Pulmonary artery endothelial cell (primary cell): ENCODE data around the gene RELN. TPM values are rescaled to one million over a fixed set of nuclear protein-coding genes. Genes with fewer than 3 reads are reported as not detected.

Source experiments
- DNase-seq: peaks from one replicate; pipeline ENCODE4 v3.0.0-alpha.2; 2011; ENCODE audit warnings: low read depth, low spot score
- total RNA-seq: library from RNA; depleted of rRNA; stranded (reverse); fragments of >200 nt; gene quantifications from 2 replicates; pipeline ENCODE4 v1.2.3, GENCODE V29; 2014

The RELN gene
- total RNA-seq, 1 donor from 2014 or later, result 7.9 TPM

DNA sequence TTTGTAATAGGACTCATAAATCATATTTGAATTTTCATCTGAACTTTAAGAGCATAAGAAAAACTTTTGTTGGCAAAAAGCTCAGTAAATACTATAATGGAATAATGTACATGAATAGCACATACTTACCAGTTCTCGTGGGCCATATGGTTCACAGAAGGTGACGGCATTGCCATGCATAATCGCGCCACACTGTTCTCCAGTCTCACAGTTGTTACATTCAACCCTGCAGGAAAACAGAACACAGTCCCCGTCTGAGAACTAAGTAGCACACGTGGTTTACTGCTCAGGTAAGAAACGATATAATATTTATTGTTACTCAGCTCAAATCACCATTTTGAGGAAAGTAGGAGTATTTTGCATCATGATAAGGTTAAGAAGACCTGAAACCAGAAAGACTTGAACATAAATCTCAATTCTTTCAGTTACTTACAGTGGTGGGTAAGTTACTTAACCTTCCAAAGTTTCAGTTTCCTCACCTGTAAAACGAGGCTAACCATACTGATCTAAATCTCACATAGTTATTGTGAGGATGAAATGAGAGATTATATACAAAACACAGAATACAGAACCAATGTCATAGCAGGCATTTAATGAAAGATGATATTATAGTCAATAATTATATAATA, 261.4 kb downstream of the RELN start:
- no peak for DNase-seq

DNA sequence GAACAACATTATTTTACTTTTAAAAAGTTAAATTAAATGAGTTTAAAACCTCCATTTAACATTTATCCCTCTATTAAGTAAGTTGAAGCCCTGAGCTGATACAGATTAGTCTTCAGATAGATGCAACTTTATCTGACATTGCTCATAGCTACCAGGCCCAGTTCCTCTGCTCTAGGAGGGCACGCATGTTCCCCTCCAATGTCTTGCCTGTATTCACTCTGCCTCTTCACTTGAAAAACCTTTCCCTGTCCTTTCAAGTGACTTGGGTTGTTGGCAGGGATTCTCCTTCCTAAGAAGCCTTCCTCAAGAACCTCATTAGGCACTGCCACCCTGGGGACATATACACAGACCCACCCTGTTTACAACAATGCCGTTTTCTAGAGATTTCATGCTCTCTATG, 270.4 kb downstream of the RELN start:
- no peak for DNase-seq

DNA sequence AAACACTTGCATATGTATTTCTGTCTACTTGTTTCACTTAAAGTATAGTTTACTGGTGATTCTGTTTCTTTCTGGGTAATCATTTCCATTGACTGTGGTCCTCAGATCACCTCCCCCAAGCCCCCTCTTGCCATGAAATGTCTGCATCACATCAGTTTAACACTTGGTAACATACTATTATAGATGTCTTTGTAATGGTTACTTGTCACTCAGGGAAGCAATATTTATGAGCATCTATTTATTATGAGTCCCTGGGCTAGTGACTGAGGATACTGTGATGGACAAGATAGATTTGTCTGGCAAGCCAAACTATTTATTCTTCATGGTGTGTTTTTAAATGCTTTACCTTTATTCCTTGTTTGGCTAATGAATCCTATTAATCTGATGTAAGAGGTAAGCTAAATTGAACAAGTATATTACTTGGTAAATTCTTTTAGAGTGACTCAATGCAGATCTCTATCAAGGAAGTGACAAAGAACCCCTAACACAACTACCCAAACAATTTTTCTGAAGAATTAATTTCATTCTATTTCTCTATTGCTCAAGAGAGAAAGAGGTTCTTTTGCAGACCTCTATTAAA, 270.9 kb downstream of the RELN start:
- DNase-seq, result peak; percentile 22

DNA sequence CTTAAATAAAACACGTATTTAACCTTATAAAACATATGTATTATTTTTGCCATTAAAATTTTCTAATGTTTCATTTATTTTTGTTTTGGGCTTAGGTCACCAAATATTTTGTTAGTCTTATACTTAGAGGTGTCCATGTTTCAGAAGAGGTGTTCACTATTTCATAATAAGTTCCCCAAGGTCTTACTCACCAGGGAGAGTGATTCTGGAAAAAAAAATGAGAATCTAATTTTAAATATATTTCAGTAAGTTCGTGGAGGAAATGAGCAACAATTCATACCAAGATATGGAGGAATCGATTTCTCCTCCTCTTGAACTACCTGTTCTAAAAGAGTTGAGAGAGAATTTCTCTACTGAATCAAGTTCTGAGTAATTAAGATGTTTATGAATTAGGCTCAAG, 271.9 kb downstream of the RELN start:
- DNase-seq, result no peak

DNA sequence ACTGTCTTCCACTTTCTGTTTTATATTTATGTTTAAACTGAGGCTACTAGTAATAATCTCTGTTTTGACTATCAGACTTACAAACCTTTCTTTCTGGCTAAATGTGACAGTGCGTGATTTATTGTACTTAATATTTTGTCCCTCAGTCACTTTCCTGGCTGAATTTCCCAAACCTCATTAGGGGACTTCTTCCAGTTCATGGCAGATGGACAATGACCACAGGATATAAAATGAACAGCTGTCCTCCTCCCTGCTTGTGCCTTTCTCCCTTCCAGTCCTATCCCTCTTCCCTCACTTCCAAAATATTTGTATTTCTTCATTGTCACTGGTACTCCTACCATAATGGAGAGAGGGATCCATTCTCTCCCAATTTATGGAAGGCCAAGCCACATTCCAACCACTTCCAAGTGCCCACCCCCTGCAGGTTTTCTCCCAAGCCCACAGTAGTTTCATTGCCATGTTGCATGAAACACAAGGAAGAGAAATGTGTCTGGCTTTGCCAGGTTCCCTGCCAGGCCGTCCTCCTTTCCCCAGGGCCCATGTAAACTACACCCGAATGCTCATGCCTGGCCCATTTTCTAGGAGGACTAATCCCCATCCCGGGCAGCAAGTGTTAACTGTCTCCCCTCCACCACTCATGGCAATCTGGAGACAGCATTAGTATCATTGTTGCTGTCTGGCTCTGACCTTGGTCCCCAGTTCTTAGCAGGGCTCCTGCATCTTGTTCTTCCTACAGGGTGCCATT, 273.9 kb downstream of the RELN start:
- DNase-seq, result no peak

DNA sequence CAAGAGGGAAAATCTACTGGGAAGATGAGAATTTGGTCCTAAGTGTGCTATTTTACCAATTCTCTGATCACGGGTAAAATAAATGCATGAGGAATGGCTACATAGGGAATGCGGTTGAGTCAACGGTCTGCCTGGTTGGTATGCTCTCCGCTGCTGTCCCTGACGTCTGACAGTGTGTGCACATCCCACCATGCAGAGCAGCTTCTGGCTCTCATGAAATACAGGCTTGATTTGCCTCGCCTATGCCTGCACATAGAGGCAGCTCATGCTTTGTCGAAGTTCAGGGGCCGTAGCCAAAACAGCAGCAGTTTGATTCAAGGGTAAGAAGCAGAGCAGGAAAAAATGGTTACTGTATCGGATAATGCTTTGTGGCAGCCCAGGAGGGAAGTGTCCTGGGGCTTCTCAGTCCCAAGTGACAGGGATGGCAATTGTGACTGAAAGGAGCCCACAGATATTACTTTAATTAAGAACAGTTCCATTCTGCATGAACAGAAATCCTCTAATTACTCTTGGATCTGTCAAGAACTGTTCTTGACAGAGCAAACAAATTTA, 275.0 kb downstream of the RELN start:
- no peak for DNase-seq

DNA sequence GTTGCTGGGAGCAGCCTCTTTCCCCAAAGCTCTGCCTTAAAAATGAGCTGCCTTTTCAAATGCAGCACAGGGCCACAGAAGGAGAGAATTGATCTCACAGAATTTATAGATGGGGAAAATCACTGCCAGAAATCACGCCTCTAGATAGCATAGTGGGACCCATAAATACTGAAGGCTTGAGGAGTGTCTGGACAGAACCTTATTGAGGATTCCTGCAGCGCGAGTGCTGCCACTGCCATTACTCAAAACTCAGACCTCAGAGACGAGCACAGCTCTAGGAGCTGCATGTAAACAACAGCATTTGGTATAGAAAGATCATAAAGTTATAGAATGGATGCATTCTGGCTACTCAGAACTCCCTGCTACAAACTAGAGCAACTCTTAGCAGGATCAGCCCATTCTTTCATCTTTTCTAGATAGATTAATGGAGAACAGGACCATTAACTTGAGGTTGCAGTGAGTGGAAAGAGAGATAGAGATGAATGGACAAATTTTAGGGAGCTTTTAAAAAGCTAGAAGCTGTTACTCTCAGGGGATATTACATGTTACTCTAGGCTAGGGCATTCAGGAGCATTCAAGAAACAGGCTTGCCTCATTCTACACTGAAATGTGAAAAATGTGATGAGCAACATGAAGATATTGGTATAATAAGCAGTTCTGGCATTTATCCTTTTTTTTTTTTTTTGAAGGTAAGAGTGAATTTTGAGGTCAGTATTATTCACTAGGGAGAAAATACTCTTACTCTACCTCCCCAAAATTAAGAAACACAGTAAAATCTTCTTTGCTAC, 276.3 kb downstream of the RELN start:
- DNase-seq, result no peak

DNA sequence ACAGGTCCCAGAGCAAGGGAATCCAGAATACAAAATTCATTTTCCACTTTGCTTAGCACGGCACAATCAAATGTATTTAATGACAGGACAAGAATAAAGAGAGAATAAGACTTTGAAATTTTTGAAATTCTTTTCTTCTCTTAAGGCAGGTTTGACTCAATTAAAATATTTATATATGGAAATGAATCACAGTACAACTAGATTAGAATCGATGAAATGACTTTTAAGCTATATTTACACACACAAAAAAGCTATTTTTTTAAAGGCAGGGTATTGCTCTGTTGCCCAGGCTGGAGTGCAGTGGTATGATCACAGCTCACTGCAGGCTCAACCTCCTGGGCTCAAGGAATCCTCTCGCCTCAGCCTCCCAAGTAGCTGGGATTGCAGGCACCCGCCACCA, 278.0 kb downstream of the RELN start:
- DNase-seq, result no peak

DNA sequence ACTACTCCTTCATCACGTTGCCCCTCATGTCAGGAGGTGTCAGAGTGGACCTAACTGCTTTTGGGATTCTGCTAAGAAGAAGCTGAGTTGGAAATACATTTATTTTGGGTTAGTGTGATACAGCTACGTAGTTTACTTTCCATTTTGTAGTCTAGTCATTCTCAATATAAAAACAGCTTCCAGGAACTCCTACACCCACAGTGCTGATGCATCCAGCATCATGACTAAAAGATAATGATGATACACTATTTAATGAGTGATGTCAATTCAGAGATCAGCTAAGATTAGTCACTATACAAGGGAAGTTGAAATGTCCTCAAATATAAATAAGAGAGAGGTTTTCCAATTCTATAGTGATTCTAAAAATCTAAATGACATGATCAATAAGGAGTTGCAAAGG, 279.2 kb downstream of the RELN start:
- no peak for DNase-seq

DNA sequence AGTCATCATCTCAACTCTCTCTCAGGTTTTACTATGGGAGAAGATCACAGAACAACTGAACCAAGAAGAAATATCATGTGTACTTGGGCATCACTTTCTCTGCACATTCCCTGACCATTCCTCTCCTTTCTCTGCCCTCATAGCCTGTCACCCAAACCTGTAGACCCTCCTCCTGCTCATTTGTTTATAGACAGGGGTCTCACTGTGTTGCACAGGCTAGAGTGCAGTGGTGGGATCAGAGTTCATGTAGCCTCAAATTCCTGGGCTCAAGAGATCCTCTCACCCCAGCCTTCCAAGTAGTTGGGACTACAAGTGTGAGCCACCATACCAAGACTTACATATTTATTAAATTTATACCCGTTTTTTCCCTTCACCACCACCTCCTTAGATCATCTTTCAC, 282.7 kb downstream of the RELN start:
- no peak for DNase-seq

DNA sequence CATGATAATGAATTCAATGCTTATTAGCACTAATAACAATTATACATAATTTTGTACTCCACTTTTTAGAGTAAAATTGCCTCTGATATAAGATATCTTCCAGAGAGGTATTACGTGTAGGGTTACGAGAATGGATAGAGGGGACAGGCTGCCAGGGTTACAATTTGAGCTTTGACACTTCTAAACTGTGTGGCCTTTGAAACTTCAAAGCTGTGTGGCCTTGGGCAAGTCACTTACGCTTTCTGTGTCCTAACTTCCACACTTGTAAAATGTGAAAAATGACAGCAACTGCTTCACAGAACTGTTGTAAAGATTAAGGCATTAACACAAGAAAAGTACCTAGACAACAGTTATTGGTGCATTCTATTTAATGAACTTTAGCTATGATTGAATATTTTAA, 283.9 kb downstream of the RELN start:
- DNase-seq, result no peak

DNA sequence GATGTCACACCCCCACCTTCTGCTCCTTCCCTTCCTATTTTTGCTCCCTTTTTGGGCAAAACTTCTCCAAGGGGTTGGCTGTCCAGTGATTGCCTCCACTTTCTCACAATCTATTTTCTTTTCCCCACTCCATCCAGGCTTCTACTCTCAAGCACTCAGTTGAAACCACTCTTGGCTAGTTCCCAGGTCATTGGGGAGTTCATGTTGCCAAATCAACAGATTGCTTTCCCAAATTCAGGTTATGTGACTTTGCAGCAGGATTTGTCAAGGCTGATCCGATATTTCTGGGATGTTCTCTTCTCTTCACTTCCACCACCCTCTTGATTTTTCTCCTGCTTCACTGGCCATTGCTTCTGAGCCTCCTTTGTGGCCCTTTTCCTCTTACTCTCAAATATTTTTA, 284.8 kb downstream of the RELN start:
- no peak for DNase-seq

DNA sequence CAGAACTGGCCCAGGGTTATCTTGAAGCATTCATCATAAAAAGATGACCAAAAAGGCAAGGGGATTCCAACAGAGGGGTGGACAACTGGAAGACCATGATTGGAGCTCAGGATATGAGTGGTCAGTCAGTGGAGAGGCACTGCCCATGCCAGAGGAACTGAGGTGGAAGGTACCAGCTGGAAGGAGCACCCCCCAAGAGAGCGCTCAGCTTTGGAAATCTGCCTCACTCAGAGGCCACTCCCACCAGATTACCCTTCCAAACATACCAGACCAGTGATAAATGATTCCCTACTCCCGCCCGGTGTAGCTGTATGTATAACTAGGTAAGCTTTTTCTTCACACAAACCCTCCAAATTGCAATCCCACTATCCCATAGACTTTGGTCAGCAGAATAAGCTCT, 286.5 kb downstream of the RELN start:
- no peak for DNase-seq

DNA sequence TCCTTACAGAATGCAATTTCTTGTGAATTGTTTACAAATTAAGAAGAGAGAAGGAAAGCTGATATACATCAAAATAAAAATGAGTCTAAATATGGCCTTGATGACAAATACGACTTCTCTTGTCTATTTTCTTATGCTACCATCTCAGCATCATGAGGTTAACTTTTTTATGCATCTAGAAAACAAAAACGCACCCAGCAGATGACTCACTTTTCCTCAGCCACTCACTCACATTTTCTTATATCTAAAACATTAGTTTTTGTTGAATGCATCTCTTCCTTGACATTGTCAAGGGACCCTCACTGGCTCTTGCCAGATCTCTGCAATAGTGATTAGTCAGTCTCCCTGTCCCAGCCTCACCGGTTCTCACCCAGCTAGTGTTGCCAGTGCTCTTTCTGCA, 287.0 kb downstream of the RELN start:
- no peak for DNase-seq

DNA sequence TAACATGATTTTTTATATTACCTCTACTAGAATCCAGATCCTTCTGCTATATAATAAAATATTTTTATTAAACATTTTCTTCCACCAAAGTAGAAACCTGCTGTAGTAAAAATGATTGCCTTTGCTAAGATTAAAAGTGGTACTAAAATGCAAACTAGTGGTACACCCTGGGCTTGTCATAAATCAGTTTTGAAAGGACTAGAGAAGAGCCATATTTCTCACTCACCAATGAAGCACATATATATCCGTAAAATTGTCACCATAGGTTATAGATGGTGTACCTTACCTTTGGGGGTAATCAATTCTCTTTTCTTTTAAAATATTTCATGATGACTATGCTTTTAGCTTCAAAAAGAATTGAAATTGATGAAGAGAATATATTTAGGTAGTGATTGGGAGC, 290.4 kb downstream of the RELN start:
- no peak for DNase-seq

DNA sequence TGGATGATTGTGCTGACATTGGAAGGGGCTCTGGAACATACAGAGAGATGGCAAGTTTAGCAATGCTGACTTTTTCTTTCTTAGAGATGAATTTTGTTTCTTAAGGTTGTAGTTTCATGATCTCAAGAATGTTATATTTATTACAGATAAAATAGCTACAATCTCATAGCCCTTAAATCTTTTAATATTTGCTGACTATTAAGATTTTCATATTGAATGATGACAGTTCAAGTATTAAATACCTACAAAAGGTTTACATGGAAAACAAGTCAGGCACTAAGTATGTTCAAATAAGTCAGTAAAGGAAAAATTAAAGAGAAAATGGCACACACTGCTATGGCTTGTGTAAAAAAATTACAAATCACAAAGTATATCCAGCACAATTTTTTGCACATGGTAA, 291.4 kb downstream of the RELN start:
- no peak for DNase-seq

DNA sequence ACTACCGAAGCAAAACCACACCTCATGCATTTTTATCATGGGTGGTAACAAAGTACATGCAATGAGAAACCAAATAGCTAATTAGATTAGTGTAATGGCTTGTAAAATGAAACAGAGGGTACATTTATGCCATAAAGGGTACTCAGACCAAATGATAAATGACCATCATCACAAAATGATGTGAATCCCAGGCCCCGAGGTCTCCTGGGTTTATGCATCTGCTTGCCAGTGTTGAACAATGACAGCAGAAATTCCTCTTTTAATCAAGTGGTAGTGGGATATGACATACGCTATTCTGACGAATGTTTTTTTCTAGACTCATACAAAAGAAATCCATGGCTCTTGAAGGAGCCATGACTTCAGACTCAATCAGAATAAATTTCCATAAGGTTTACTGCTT, 293.9 kb downstream of the RELN start:
- no peak for DNase-seq

DNA sequence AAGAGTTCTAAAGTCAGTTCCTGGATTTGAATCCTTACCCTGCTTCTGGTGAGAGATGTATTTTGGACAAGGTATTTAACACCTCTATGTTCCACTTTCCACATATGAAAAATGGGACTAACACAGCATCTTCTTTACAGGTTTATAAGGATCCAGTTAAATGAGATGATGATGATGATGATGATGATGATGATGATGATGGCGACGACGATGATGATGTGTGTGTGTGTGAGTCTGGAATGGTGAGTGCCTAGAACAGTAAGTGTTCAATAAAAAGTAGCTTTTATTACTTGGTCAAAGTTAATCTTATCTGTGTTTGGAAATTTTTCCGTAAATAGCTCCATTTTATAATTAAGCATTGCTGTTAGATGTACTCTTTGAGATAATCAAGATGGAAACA, 295.2 kb downstream of the RELN start:
- DNase-seq, result no peak

DNA sequence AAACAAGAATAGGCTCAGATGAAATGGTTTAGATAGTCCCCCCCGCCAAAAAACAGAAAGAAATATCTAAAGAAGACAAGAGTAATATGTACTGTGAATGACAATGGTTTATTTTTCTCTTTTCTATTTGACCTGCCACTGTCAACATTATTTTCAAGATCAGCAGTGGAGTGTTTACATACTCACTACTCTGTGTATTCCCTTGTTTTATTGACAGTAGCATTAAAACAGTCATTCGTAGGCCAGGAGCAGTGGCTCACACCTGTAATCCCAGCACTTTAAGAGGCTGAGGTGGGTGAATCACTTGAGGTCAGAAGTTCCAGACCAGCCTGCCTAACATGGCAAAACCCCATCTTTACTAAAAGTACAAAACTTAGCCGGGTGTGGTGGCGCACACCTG, 298.2 kb downstream of the RELN start:
- no peak for DNase-seq

DNA sequence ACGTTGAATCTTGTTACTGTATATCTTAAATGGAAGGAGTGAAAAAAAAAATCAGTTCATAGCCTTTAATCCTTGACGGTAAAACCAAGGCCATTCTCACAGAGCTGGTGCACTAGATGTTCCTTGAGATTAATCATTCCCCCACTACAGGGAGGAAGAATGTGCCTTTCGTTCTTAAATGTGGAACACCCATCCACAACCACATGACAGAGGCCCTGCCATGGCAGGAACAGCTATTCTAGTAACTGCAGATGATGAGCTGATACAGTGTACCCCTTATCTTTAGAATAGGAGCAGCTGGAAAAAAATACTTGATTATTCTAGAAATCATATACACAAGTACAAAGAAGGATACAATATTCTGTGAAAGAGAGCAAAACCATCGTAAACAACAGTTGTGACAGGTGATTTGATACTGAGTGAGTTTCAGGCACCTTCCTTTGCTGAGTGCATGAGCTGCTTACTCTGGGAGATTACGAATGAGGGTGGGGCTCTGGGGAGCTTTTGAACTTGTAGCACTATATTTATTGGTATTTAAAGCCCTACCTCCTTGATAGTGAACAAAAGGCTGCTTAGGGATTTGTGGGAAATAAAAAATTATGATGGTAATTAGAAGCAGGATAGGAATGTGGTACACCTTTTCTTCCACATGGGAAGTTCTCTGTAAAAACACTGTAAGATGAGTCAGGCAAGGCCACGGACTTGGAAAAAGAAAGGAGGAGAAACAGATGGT, 299.1 kb downstream of the RELN start:
- DNase-seq, result no peak

DNA sequence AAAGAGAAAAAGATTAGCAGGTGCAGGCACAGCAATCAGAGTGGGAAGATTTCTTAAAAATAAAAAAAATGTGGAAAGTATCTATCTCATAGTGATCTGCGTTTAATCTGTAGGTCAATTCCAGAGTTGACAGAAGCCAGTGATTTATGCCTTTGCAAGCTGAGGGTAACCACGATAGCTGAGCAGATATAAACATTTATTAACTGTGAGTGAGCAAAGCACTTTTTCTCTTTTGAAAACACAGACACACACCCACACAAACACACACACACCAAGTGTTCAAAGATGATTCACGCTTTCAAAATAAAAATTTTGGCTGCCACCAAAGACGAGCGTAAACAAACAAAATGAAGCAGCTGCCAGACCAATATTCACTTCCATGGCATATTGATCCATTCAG, 300.2 kb downstream of the RELN start:
- no peak for DNase-seq
